HUDEP-2 (cell line): ENCODE data around the gene DDX49.

Experiments
- DNase-seq, 76 experiments: peaks; one replicate each; lab custom pipeline; 2025; ENCODE audit not compliant: unreplicated experiment in 76 of 76; lab: John Stamatoyannopoulos, UW

DDX49 gene

GRCh38 chr19:18919086-18919899 is at the start of gene DDX49, which contains the start of gene COPE:
Gene DDX49, plus strand, starts transcription at chr19:18919715. Its CDS starts 27 bp downstream, at chr19:18919742.
Gene COPE, minus strand, starts transcription at chr19:18919387. Its CDS starts 39 bp downstream, at chr19:18919348.
- DNase-seq, result peak in 75 of 76 experiments; percentile 95 to 100 (median 99)

GRCh38 chr19:18869781-18870530 is 49.6 kb upstream of the DDX49 start:
- no peak for DNase-seq

GRCh38 chr19:18870531-18871172 is 48.9 kb upstream of the DDX49 start:
- DNase-seq, result no peak

- DNase-seq, result peak in 56 of 76 experiments; percentile 22 to 76 (median 46)
Observed at GRCh38 chr19:18871543-18871942, 48.0 kb upstream of the DDX49 start.

GRCh38 chr19:18875726-18876125 is 43.8 kb upstream of the DDX49 start:
- no peak for DNase-seq

GRCh38 chr19:18876865-18877264 is 42.6 kb upstream of the DDX49 start:
- no peak for DNase-seq

GRCh38 chr19:18878058-18878797 is 41.3 kb upstream of the DDX49 start:
- no peak for DNase-seq

- peak in 1 of 76 experiments; percentile 12 for DNase-seq
Observed at GRCh38 chr19:18878858-18879578, 40.5 kb upstream of the DDX49 start.

- peak in 69 of 76 experiments; percentile 32 to 90 (median 74) for DNase-seq
Observed at GRCh38 chr19:18879579-18880373, 39.7 kb upstream of the DDX49 start.

- DNase-seq, result no peak
Observed at GRCh38 chr19:18881491-18881890, 38.0 kb upstream of the DDX49 start.

- peak in 51 of 76 experiments; percentile 12 to 66 (median 41) for DNase-seq
Observed at GRCh38 chr19:18883526-18884304, 35.8 kb upstream of the DDX49 start.

- DNase-seq, result no peak
Observed at GRCh38 chr19:18886972-18887371, 32.5 kb upstream of the DDX49 start.

- DNase-seq, result no peak
Observed at GRCh38 chr19:18889949-18890745, 29.4 kb upstream of the DDX49 start.

- DNase-seq, result no peak
Observed at GRCh38 chr19:18893587-18894253, 25.8 kb upstream of the DDX49 start.

- peak in 26 of 76 experiments; percentile 6 to 50 (median 21) for DNase-seq
Observed at GRCh38 chr19:18894254-18895037, 25.1 kb upstream of the DDX49 start.
